HG03108 (cell line): ENCODE data around the gene RHPN2.
"Not testable (repeated sequence)": the region's sequence is repeated elsewhere in the genome, so short reads cannot be mapped to it uniquely, and the experiment has no call there.

Experiments
- ATAC-seq: cut with Tn5 transposase; IDR thresholded peaks from one replicate; pipeline ENCODE4 v1.9.1; 2021; ENCODE audit warnings: moderate library complexity; ENCODE audit not compliant: unreplicated experiment

RHPN2 gene

DNA sequence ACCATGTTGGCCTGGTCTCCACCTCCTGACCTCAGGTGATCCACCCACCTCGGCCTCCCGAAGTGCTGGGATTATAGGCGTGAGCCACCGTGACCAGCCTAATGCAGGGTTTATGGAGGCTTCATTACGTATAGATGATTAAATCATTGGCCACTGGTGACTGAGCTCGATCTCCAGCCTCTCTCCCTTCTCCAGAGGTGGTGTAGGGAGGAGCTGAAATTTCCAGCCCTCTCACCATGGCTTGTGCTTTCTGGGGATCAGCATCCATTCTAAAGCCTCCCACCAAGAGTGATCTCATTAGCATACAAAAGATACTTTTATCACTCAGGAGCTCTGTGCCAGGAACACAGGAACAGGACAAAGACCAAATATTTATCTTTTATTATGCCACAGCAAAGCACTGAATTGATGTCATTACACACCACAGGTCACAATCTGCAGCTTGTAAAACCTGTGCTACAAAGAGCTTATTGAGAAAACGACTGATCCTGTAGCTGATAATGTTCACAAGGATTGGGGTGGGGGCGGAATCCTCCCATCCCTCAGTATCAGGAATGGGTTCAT lies 32.4 kb downstream of the RHPN2 start:
- no peak for ATAC-seq

DNA sequence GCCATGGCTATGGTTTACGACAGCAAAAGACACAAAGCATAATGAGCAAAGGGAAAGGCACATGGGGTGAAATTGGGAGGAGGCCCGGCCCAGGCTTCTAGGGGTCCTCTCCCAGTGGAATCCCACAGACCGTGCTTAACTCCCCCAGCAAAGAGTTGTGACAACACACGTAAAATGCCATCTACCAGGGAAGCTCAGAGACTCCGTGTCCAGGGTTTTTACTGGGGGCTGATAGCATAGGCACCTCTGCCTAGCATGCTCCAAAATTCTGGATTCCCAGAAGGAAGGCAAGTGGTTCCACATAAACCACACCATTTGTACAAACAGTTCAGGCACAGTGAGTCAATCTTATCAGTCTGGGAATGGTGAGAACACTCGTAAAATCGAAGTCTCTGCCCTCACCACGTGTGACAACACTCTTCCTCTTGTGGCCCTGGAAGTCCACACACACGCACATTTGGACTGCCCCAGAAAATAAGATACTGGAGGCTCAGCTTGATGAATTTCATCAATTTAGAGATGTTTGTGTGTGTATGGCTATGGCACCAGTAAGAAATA lies 34.9 kb downstream of the RHPN2 start:
- no peak for ATAC-seq

DNA sequence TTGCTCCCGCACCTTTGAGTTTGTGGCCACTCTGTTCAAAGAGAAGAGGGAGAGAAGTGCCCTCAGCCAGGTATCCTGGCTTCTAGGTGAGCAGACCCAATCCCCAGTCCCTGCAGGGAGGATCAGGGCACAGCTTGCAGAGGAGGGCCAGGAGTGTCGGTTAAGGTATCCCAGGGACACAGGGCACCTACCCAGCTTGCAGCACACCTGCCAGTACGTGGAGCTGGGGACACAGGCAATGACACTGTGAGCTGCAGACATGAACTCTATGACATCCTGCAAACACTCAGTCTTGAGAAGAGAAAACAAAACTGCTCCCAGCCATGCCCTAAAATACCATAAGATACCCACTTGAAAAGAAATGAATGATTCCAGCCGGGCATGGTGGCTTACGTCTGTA lies 38.1 kb downstream of the RHPN2 start:
- not testable (repeated sequence) for ATAC-seq

DNA sequence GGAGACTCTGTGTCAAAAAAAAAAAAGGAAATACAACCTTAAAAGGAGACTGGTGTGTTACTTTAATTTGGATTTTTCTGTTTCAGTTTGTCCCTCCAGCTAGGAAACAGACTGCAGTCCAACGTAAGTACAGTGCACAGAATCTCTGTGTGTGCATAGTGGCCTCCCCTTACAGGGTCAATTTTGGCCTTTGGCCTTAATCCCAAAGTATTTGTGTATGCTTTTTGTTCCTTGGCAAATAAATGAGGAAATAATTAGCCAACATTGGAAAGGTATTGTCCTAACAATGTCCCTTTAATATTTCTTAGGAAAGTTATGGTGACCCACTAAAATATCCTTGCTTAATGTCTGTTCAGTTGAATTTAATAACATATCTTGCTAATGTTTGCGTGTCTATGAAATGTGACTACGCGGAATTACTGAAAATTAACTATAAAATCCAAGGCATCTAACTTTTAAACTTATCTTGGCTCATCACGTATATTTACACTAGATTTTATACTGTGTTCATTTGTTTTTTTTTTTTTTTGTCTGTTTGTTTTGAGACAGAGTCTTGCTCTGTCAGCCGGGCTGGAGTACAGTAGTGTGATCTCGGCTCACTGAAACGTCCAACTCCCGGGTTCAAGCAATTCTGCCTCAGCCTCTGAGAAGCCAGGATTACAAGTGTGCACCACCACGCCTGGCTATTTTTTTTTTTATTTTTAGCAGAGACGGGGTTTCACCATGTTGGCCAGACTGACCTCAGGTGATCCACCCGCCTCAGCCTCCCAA lies 39.0 kb downstream of the RHPN2 start:
- not testable (repeated sequence) for ATAC-seq

DNA sequence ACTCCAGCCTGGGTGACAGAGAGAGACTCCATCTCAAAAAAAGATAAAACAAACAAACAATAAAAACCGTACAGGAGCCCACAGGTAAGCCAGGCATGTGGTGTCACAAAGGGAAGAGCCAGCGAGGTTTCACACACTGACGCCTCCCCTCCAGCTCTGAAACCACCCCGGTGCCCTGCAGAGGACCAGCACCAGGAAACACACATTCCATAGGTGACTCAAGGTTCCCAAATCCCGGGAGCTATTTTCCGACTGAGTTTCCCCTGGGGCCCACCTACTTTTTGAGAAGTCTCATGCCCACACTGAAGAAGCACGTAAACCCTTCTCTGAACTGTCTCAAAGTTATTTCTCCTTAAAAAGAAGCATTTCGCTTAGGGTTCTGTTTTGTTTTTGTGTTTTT lies 40.3 kb downstream of the RHPN2 start:
- no peak for ATAC-seq

DNA sequence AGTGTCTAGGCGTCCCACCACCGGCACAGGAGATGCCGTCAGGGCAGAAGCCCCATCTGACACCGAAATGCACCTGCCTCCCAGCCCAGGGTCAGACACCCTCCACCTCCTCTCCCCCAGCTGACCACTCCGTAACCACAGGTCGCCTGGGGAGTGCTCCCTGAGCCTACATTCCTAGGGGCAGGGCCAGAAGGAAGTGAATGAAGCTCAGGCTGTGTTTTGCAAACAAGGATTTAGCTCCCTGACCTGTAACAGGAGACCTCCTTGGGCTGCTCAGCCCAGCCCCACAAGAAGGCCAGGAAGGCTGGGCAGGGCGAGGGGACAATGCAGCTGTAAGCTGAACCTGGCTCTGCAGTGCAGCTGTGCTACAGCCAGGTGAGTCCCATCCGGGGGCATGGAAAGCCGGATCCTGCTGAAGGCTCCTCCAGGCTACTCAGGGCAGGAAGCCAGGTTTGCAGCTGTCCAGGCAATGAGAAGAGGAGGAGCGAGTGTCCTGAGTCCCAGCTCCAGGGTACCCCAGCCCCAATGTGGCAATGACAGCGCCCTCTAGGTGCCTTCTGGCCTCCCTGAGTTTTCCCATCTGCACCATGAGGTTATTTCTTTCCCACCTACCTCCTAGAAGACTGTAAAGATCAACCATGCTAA lies 42.1 kb downstream of the RHPN2 start:
- ATAC-seq, result no peak

DNA sequence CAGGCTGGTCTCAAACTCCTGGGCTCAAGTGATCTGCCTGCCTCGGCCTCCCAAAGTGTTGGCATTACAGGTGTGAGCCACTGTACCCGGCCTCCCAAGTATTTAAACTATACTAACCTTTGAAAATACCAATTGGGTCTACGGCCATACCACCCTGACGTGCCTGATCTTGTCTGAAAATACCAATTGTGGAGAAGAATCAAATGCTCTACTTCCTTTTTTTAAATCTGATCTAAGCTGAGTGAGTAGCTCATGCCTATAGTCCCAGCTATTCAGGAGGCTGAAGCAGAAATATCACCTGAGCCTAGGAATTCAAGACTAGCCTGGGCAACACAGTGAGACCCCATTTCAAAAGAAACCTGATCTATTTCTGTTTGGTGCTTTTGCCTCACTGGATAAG lies 53.8 kb downstream of the RHPN2 start:
- not testable (repeated sequence) for ATAC-seq

DNA sequence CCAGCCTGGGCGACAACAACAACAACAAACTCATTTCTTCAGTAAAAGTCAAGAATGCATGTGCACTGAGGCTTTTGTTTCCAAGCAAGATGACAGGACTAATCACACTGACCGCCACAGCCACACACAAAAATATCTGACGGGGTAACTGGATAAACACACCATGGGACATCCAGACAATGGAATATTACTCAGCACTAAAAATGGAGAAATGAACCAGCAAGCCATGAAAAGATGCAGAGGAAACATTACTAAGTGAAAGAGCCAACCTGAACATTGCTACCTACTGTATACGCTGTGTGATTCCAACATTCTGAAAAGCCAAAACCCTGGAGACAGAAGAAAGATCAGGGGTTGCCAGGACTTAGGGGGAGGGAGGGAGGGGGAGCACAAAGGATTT lies 56.0 kb downstream of the RHPN2 start:
- ATAC-seq, result no peak

DNA sequence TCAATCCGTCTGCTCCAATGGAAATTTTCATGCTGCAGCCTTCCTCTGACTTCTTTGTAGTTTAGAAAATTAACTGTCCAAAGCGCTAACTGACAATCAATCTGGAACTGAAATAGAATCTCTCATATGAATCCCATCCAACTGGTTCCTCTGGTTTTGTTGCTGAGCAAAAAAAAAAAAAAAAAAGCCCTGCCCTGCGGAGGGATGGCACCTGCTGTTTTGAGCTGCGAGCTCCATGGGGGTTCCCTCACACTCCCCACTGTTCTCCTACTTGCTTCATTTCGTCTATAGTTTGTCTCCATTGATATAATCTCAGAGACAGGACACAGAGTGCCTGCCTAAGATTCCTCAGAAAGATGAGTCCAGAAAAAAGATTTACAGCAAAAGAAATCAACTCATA lies 59.2 kb downstream of the RHPN2 start:
- ATAC-seq, result no peak

DNA sequence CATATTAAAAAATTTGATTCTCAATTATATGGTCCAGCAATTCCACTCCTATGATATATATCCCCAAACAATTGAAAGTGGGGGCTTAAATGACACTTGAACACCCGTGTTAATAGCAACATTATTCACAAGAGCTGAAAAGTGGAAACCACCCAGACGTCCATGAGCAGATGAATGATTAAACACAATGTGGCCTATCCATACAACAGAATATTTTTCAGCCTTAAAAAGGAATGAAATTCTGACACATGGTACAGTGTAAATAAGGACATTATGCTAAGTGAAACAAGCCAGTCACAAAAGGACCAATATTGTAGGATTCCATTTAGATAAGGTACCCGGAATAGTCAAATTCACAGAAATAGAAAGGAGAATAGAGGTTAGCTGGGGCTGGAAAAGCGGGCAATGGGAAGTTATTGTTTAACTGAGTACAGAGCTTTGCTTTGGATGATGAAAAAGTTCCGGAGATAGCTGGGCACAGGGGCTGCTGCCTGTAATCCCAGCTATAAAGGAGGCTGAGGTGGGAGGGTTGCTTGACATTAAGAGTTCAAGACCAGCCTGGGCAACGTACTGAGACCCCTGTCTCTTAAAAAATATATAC lies 61.2 kb downstream of the RHPN2 start:
- not testable (repeated sequence) for ATAC-seq

DNA sequence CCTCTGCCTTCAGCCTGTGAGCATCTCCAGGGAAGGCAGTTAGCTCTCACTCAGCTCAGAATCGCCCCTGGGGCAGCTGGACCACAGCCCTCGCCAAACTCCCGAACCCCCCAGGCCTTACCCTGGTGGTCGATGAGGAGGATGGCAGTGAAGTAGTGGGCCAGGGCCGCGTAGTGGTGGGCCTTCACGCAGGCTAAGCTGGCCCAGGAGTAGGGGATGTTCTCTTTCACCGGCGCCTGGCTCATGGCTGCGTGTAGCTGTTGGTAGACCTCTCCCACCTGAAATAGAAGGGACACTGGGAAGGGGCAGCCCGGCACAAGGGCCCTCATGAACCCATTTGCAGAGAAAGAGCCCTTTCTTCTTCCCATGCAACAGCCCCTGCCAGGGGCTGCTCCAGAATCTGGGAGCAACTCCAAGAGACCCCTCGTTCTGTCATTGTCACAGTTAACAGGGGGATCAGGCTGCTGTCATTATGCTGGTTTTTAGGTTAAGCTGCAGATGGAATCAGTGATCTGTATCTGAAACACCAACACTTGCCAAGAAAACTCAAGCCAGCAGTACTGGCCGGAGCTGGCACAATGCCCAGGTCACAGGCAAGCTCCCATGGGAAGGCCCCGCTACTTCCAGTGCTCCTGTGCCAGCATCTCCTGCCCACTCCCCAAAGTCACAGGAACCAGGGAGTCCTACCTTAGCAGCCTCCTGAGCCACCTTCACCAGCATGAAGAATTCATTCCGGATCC lies 62.4 kb downstream of the RHPN2 start:
- not testable (repeated sequence) for ATAC-seq

DNA sequence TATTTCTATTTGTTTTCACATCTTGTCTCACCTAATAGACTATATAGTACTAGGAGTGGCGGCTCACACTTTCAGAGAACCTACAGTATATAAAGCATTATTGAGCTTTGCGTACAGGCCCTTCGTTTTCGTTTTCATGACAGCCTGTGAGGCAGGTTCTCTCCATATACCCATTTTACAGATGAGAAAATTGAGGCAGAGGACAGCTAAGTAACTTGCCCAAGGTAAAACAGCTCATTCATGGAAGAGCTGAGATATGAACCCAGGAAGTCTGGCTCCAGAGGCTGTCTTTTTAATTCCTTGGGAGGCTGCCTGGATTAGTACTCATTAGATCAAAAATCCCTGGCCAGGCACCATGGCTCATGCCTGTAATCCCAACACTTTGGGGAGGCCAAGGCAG lies 63.8 kb downstream of the RHPN2 start:
- no peak for ATAC-seq

DNA sequence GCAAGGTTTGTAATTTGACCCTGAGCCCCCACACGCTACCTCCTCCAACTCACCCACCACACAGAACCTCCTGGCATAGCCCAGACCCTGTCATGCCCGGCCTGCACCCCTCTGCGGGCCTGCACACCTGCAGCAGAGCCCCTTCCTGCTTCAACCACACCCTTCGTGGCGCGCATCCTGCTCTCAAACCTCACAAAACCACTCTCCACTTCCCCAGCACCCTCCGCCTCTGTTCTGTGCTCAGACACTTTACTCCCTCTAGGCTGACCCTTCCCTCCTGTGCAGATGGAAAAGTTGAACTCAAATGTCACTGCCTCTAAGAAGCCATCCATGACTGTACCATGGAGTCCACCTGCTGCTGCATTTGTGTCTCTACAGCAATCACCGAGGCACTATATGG lies 64.2 kb downstream of the RHPN2 start:
- ATAC-seq, result no peak

DNA sequence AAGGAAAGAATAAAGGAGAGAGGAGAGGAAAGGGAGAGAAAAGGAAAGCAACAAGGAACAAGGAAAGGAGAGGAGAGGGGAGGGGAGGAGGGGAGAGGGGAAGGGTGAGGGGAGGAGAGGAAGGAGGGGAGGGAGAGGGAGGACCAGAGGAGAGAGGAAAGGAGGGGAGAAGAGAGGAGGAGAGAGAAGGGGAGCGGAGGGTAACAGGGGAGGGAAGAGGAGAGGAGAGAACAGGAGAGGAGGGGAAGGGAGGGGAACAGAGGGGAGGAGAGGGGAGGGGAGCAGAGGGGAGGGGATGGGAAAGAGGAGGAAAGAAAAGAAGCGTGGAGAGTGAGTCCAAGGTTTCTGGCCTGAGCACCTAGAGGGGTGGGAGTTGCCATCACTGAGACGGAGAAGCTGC lies 66.0 kb downstream of the RHPN2 start:
- ATAC-seq, result no peak

DNA sequence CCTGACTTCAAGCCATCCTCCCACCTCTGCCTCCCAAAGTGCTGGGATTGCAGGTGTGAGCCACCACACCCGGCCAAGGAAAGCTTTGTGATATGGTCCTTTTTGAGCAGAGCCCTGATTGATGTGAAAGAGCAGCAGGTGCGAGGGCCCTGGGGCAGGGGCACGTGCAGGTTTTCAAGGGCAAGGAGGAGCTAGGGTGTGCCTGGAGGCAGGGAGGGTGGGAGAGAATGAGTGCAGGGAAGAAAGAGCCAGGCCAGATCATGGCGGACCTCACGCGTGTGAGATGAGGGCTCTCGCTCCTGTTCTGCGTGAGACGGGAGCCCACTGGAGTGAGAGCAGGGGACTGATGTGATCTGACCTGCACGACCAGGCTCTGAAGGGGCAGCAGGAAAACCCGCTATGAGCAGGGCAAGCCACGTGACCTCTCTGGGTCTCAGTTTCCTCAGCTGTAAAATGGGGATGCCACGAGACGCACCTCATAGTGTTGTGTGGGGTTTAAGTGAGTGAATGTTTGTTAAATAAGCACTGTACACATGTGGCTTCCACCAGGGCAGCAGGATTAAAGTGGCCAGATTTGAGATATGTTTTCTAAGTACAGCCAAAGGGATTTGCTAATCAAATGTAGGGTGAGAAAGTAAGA lies 66.9 kb downstream of the RHPN2 start:
- ATAC-seq, result no peak

DNA sequence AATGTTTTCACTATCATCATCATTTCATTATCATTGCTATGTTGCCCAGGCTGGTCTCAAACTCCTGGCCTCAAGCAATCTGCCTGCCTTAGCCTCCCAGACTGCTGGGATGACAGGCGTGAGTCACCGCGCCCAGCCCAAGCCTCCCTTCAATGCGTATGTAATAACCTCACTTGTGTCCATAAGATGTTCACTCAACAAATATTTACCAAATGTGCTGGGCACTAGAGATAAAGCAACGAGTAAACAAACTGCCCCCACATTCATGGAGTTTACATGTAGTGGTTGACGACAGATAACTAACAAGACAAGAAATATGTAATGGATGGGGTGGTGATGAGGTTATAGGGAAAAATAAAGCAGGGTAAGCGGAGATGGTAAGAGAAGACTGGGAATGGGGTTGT lies 67.6 kb downstream of the RHPN2 start:
- not testable (repeated sequence) for ATAC-seq

DNA sequence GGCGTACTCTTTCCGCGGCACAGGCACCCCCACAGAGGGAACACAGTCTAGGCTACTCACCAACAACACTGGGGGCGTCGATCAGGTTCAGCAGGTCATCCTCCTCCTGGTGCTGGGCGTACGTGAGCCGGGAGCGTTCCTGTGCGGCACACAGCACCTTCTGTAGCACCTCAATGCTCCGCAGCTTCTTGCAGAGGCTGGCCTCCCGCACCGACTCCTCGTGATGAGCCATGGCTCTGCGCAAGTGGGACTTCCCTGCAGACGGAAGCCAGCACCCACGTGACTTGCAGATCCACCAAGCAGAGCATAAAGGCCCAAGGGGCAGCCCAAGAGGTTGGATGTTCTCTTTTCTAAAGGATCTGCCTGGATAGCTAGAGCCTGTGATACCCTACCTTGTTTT lies 68.7 kb downstream of the RHPN2 start:
- not testable (repeated sequence) for ATAC-seq

DNA sequence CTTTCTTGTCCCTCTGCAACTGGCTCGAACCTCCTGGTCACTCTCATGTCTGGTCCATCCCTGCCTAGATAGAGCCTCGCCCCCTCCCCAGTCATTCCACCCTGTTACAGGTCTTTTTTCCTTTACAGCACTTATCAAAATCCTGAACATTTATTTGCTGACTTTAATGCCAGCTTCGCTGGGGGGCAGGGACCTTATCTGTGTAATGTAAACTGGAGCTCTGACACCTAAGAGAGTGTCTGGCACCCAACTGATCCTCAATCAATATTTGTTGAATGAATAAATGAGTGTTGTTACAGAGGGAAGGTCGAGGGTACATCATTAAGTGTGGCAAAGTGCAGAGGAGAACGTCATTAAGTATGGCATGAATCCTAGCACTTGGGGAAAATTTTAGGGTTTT lies 76.0 kb downstream of the RHPN2 start:
- ATAC-seq, result no peak

DNA sequence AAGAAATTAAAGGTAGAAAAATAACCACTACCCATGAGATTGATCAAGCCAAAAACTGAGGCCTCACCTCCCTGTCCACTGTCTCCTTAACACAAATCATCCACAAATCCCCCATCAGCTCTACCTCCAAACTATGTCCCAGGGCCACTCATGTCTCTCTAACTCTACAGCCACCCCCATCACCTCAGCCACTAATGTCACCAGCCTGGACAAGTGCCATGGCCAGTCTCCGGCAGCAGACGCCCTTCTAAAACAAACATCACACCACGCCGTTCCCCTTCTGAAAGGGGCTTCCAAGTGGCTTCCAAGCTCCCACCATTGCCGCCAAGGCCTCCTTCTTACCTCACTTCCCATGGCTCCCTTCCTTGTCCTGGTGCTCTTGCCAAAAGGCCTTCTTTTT lies 76.4 kb downstream of the RHPN2 start:
- not testable (repeated sequence) for ATAC-seq

DNA sequence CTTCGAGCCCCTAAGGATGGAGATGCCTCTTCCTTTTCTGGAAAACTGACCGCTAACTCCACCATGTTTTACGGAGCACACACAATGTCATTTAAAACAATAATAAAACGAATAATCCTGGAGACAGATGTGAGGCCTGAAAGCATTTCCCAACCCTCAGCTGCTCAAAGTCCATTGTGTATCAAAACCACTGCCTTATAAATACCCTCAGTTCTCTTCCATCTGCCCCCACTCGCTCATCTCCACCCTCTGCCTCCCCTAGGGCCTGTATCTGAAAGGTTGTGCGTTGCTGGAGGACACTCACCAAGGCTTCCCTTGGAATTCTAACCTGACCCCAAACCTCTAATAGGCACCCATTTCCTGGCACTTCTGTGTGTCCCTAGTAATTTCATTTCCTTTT lies 82.2 kb downstream of the RHPN2 start:
- ATAC-seq, result not testable (repeated sequence)
